B cell (primary cell): Measurements from ENCODE around the gene SLC9A3. TPM values are rescaled to one million over a fixed set of nuclear protein-coding genes. Genes with fewer than 3 reads are reported as not detected.

Experiments used
- ATAC-seq: fragments of 200-7000 bp; cut with Tn5 transposase; one replicate; pipeline ENCODE4 v1.10.0; 2021; ENCODE audit warnings: low read depth, mild to moderate bottlenecking, moderate number of reproducible peaks, moderate library complexity
- CTCF ChIA-PET: fragments of 350-600 bp; sonication (Branson Sonifier 250); formaldehyde crosslinking; loops from one replicate; lab custom pipeline; 2021; ENCODE audit warnings: antibody characterized with exemption, inconsistent platforms; lab: Charles Lee
- POLR2A ChIA-PET: fragments of 350-600 bp; sonication (Branson Sonifier 250); formaldehyde crosslinking; loops from one replicate; lab custom pipeline; 2021; ENCODE audit warnings: antibody characterized with exemption; lab: Charles Lee
- DNase-seq: peaks from one replicate; pipeline ENCODE4 v3.0.0; 2013
- H2AFZ ChIP-seq: 2 replicates; pipeline ENCODE4 v1.6.1; 2012; ENCODE audit warnings: mild to moderate bottlenecking, low read depth, low read length; ENCODE audit not compliant: insufficient read depth, poor library complexity, severe bottlenecking
- H3K27ac ChIP-seq, 2 donors: 1 replicate in 1 of 2; 2 replicates in 1 of 2; pipeline ENCODE4 v1.5.1; 2012 to 2013; ENCODE audit warnings: low read length in 2 of 2, mild to moderate bottlenecking in 2 of 2, moderate library complexity in 1 of 2
- H3K27me3 ChIP-seq, 4 experiments: fragments of 200-600 bp in 1 of 4; sonication (generic) in 1 of 4; replicated peaks in 1 of 4; 1 replicate in 2 of 4; 2 replicates in 2 of 4; pipeline versions ENCODE4 v1.6.1 to v1.7.0; 2013 to 2016; ENCODE audit warnings: low read length in 3 of 4, mild to moderate bottlenecking in 2 of 4, mixed read lengths in 1 of 4, moderate library complexity in 1 of 4; ENCODE audit not compliant: insufficient read depth in 4 of 4, control insufficient read depth in 3 of 4; ENCODE audit errors: control extremely low read depth in 1 of 4
- H3K36me3 ChIP-seq, 2 experiments: replicated peaks in 1 of 2; 1 replicate in 1 of 2; 2 replicates in 1 of 2; pipeline versions ENCODE4 v1.6.1 to v1.7.1; 2013; ENCODE audit warnings: low read length in 1 of 2; ENCODE audit not compliant: insufficient read depth in 2 of 2, control insufficient read depth in 1 of 2; ENCODE audit errors: control extremely low read depth in 1 of 2, extremely low read depth in 1 of 2
- H3K4me1 ChIP-seq, 2 donors: fragments of 200-600 bp in 1 of 2; sonication (generic) in 1 of 2; 1 replicate in 1 of 2; 2 replicates in 1 of 2; pipeline versions ENCODE4 v1.5.1 to v1.6.1; 2013 to 2017; ENCODE audit warnings: low read length in 2 of 2; ENCODE audit not compliant: control insufficient read depth in 2 of 2, insufficient read depth in 2 of 2
- H3K4me2 ChIP-seq: replicated peaks from 2 replicates; pipeline ENCODE3; 2012; ENCODE audit warnings: mild to moderate bottlenecking, low read depth, low read length; ENCODE audit not compliant: poor library complexity, severe bottlenecking
- H3K4me3 ChIP-seq, 5 experiments: fragments of 200-600 bp in 1 of 5; sonication (generic) in 1 of 5; 1 replicate in 3 of 5; 2 replicates in 2 of 5; pipeline versions ENCODE4 v1.5.1 to v1.7.0; 2011 to 2016; ENCODE audit warnings: low read length in 4 of 5, mild to moderate bottlenecking in 4 of 5, low read depth in 2 of 5, control low read depth in 1 of 5, moderate library complexity in 1 of 5; ENCODE audit not compliant: insufficient read depth in 1 of 5; ENCODE audit errors: control extremely low read depth in 1 of 5, extremely low read depth in 1 of 5
- H3K79me2 ChIP-seq: fragments of 200-600 bp; sonication (generic); one replicate; pipeline ENCODE4 v1.6.0; 2016; ENCODE audit warnings: low read length; ENCODE audit not compliant: control insufficient read depth, insufficient read depth
- H3K9ac ChIP-seq: fragments of 200-600 bp; sonication (generic); 2 replicates; pipeline ENCODE4 v1.6.1; 2017; ENCODE audit warnings: mild to moderate bottlenecking, low read length, moderate library complexity
- H3K9me3 ChIP-seq, 3 donors: one replicate each; pipeline versions ENCODE4 v1.6.1 to v1.7.1; 2013; ENCODE audit warnings: low read length in 2 of 3; ENCODE audit not compliant: control insufficient read depth in 2 of 3, insufficient read depth in 1 of 3; ENCODE audit errors: control extremely low read depth in 1 of 3
- H4K20me1 ChIP-seq: 2 replicates; pipeline ENCODE4 v1.6.0; 2012; ENCODE audit warnings: mild to moderate bottlenecking, low read length; ENCODE audit not compliant: insufficient read depth, control insufficient read depth, poor library complexity, severe bottlenecking
- H3K27ac Mint-ChIP-seq: one replicate; pipeline ENCODE4 v1.8.0; 2021; ENCODE audit warnings: mixed read lengths
- H3K27me3 Mint-ChIP-seq: one replicate; pipeline ENCODE4 v1.8.0; 2021; ENCODE audit warnings: mixed read lengths
- H3K4me1 Mint-ChIP-seq: one replicate; pipeline ENCODE4 v1.8.0; 2021; ENCODE audit warnings: mixed read lengths
- H3K4me3 Mint-ChIP-seq: one replicate; pipeline ENCODE4 v1.8.0; 2021; ENCODE audit warnings: mixed read lengths
- H3K9me3 Mint-ChIP-seq: one replicate; pipeline ENCODE4 v1.8.0; 2022; ENCODE audit warnings: mixed read lengths; ENCODE audit not compliant: insufficient read depth
- EZH2 ChIP-seq: IDR thresholded peaks from 2 replicates; pipeline ENCODE4 v1.6.1; 2012; ENCODE audit warnings: borderline replicate concordance, low read depth, mild to moderate bottlenecking, moderate library complexity, low read length; ENCODE audit not compliant: insufficient read depth, poor library complexity, severe bottlenecking
- WGBS: methylation state at CpG from one replicate; pipeline ENCODE4 v1.1.5; 2013; ENCODE audit warnings: missing lambda C conversion rate; ENCODE audit not compliant: insufficient coverage; 5-methylcytosine and 5-hydroxymethylcytosine counted together
- intact Hi-C: fragments of 100-400 bp; cut with micrococcal nuclease; formaldehyde crosslinking; loops from one replicate; pipeline ENCODE4 v1.10.0; 2022
- polyA plus RNA-seq: library from polyadenylated mRNA; depleted of rRNA; stranded (reverse); fragments of >200 nt; gene quantifications from 2 replicates; pipeline ENCODE4 v1.2.3, GENCODE V29; 2012
- total RNA-seq, 2 donors: library from RNA; stranded (reverse); fragments of 120-200 nt in 1 of 2; gene quantifications; 1 replicate in 1 of 2; 2 replicates in 1 of 2; pipeline versions ENCODE4 v1.2.3 to v1.2.4, GENCODE V29; 2013 to 2022
- TF ChIP-seq, protein P1 (sequence below): fragments of 200-600 bp; IDR thresholded peaks from one replicate; pipeline ENCODE4 v1.8.0; 2022; ENCODE audit warnings: antibody characterized with exemption, mild to moderate bottlenecking

Gene SLC9A3
- total and polyA plus RNA-seq, 2 donors (not counting 1 experiment from before 2014, with no cell fraction given) = 0.84 to 2.0 TPM

DNA sequence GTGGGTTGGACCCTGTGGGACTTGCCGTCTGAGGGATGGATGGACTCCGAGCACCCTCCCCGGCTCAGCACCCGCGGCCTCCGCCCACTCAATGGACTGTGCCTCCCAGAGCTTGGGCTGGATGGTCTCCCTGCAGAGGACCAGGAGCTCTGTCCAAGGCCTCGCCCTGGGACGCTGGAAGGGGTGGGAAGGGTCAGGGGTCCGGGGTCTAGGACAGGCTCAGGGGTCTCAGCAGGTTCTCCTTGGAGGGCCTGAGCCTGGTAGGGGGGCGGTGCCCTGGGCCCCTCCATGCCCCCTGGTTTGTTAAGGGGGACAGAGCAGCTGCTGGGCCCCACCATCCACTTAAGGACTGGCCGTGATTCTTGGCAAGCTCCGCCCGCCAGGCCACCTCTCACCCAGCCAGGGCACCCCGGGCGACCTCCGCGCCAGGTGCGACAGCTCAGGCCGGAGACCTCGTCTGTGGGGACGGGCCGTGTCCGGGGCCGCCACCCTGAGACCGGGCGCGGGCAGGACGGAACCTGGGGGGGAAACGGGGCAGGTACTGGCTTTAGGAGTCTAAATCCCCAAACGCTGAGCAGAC, 52.1 kb downstream of the SLC9A3 start:
- peaks cover 4 to 6% of the 10 kb centered on the region in 2 experiments for H3K36me3 ChIP-seq
- Mint-ChIP-seq H3K27ac (peak overlapping the region; percentile 50), H3K27me3 (peaks cover 14% of the 10 kb centered on the region), H3K4me1 (peaks cover 31% of the 10 kb centered on the region), H3K9me3 (no peaks in the 10 kb centered on the region), H3K4me3 (peak overlapping the region; percentile 62)
- no peak for DNase-seq
- peak overlapping the region in 1 of 2 donors; percentile 78 for H3K27ac ChIP-seq
- POLR2A ChIA-PET = interaction anchor here (0.6 to 1.2 kb wide), 3 partner anchors 9 to 69 kb away, joined by 3 to 4 read pairs (median 3); no protein-coding TSS in a partner anchor
- peaks cover 0 to 33% (median 7%) of the 10 kb centered on the region in 4 experiments for H3K27me3 ChIP-seq
- peak overlapping the region; percentile 87 for H2AFZ ChIP-seq
- peaks cover 34 to 40% of the 10 kb centered on the region in 2 donors for H3K4me1 ChIP-seq
- H3K79me2 ChIP-seq = peaks cover 10% of the 10 kb centered on the region
- 21% methylated on average over 30 of the region's 30 CpGs for WGBS
- H4K20me1 ChIP-seq = peaks cover 32% of the 10 kb centered on the region
- CTCF ChIA-PET = interaction anchor here (3.8 kb wide), 1 partner anchor 26 kb away, joined by 28 read pairs; no protein-coding TSS in a partner anchor
- peak; percentile 1 for ATAC-seq
- H3K9me3 ChIP-seq = peaks cover 0 to 6% (median 0%) of the 10 kb centered on the region in 3 donors
- H3K9ac ChIP-seq = peak overlapping the region; percentile 90
- peak overlapping the region in 4 of 5 experiments; percentile 71 to 89 (median 78) for H3K4me3 ChIP-seq
- TF ChIP-seq, protein P1, sequence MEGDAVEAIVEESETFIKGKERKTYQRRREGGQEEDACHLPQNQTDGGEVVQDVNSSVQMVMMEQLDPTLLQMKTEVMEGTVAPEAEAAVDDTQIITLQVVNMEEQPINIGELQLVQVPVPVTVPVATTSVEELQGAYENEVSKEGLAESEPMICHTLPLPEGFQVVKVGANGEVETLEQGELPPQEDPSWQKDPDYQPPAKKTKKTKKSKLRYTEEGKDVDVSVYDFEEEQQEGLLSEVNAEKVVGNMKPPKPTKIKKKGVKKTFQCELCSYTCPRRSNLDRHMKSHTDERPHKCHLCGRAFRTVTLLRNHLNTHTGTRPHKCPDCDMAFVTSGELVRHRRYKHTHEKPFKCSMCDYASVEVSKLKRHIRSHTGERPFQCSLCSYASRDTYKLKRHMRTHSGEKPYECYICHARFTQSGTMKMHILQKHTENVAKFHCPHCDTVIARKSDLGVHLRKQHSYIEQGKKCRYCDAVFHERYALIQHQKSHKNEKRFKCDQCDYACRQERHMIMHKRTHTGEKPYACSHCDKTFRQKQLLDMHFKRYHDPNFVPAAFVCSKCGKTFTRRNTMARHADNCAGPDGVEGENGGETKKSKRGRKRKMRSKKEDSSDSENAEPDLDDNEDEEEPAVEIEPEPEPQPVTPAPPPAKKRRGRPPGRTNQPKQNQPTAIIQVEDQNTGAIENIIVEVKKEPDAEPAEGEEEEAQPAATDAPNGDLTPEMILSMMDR = no peak
- no peak for TF ChIP-seq EZH2
- H3K4me2 ChIP-seq = peak overlapping the region; percentile 96
- intact Hi-C loops = loop anchor here (1.0 to 2.0 kb wide), 3 partner anchors 8 to 73 kb away; no protein-coding TSS in a partner anchor

- H3K4me3 ChIP-seq = peak overlapping the region in 4 of 5 experiments; percentile 71 to 89 (median 78)
- peak overlapping the region; percentile 90 for H3K9ac ChIP-seq
- intact Hi-C loops = loop anchor here (1.0 to 2.0 kb wide), 3 partner anchors 7 to 73 kb away; no protein-coding TSS in a partner anchor
- Mint-ChIP-seq H3K9me3 (no peaks in the 10 kb centered on the region), H3K27ac (peak overlapping the region; percentile 37), H3K4me1 (peaks cover 31% of the 10 kb centered on the region), H3K4me3 (peak overlapping the region; percentile 62), H3K27me3 (peaks cover 9% of the 10 kb centered on the region)
- H2AFZ ChIP-seq = no peak overlapping the region
- TF ChIP-seq EZH2 = no peak
- TF ChIP-seq, protein P1 = no peak
- peaks cover 32% of the 10 kb centered on the region for H4K20me1 ChIP-seq
- peaks cover 0 to 6% (median 0%) of the 10 kb centered on the region in 3 donors for H3K9me3 ChIP-seq
- no peak overlapping the region for H3K27ac ChIP-seq
- peaks cover 10% of the 10 kb centered on the region for H3K79me2 ChIP-seq
- peaks cover 34 to 40% of the 10 kb centered on the region in 2 donors for H3K4me1 ChIP-seq
- ChIA-PET POLR2A (interaction anchor here (0.6 to 1.2 kb wide), 3 partner anchors 8 to 69 kb away, joined by 3 to 4 read pairs (median 3); no protein-coding TSS in a partner anchor), CTCF (interaction anchor here (3.8 kb wide), 1 partner anchor 25 kb away, joined by 28 read pairs; no protein-coding TSS in a partner anchor)
- DNase-seq (no peak), ATAC-seq (no peak)
- peaks cover 4 to 10% of the 10 kb centered on the region in 2 experiments for H3K36me3 ChIP-seq
- WGBS = 80% methylated on average over 1 of the region's 6 CpGs
- peak overlapping the region; percentile 96 for H3K4me2 ChIP-seq
- peaks cover 0 to 29% (median 6%) of the 10 kb centered on the region in 4 experiments for H3K27me3 ChIP-seq
Observed at GRCh38 chr5:471750-472058, 52.5 kb downstream of the SLC9A3 start.
